SK-N-MC (cell line): ENCODE results near the gene ORC6.

Source experiments
- EZH2 ChIP-seq: fragments of 200-600 bp; sonication (generic); IDR thresholded peaks from one replicate; pipeline ENCODE4 v1.6.1; 2017; ENCODE audit warnings: antibody characterized with exemption
- POLR2AphosphoS5 ChIP-seq: IDR thresholded peaks from 2 replicates; pipeline ENCODE4 v1.6.1; 2012; ENCODE audit warnings: mild to moderate bottlenecking, low read depth, low read length, borderline replicate concordance

GRCh38 chr16:46688654-46689364 is 650 bp upstream of the ORC6 start, which contains the start of gene VPS35:
- peak; percentile 57; the same call in 1 of the 2 replicates for TF ChIP-seq POLR2AphosphoS5
- no peak for TF ChIP-seq EZH2
